HG03135 (cell line): Measurements from ENCODE around the gene UBE2H.
"Not testable (repeated sequence)": the region's sequence is repeated elsewhere in the genome, so short reads cannot be mapped to it uniquely, and the experiment has no call there.

ENCODE experiments used
- ATAC-seq: cut with Tn5 transposase; IDR thresholded peaks from one replicate; pipeline ENCODE4 v1.9.1; 2021; ENCODE audit warnings: mild to moderate bottlenecking, moderate library complexity; ENCODE audit not compliant: unreplicated experiment

The UBE2H gene

GRCh38 chr7:129875745-129876411, 76.9 kb downstream of the UBE2H start:
- no peak for ATAC-seq

- no peak for ATAC-seq
Measured at GRCh38 chr7:129875160-129875559, 77.6 kb downstream of the UBE2H start.

- no peak for ATAC-seq
Measured at GRCh38 chr7:129874722-129875121, 78.0 kb downstream of the UBE2H start.

- ATAC-seq: no peak
Measured at GRCh38 chr7:129872054-129872453, 80.7 kb downstream of the UBE2H start.

GRCh38 chr7:129870668-129871067, 82.1 kb downstream of the UBE2H start:
- ATAC-seq: no peak

GRCh38 chr7:129866251-129866650, 86.5 kb downstream of the UBE2H start:
- ATAC-seq: no peak

- ATAC-seq: no peak
Measured at GRCh38 chr7:129865925-129866201, 86.9 kb downstream of the UBE2H start.

GRCh38 chr7:129865093-129865924, 87.5 kb downstream of the UBE2H start:
- no peak for ATAC-seq

GRCh38 chr7:129864676-129865075, 88.1 kb downstream of the UBE2H start:
- not testable (repeated sequence) for ATAC-seq

GRCh38 chr7:129864042-129864441, 88.7 kb downstream of the UBE2H start:
- ATAC-seq: no peak

- no peak for ATAC-seq
Measured at GRCh38 chr7:129862682-129863081, 90.1 kb downstream of the UBE2H start.

- not testable (repeated sequence) for ATAC-seq
Measured at GRCh38 chr7:129860784-129861183, 92.0 kb downstream of the UBE2H start.

- ATAC-seq: no peak
Measured at GRCh38 chr7:129859183-129859582, 93.6 kb downstream of the UBE2H start.

- no peak for ATAC-seq
Measured at GRCh38 chr7:129858490-129858889, 94.3 kb downstream of the UBE2H start.

- no peak for ATAC-seq
Measured at GRCh38 chr7:129857313-129857712, 95.4 kb downstream of the UBE2H start.

GRCh38 chr7:129855935-129856717, 96.6 kb downstream of the UBE2H start:
- no peak for ATAC-seq

GRCh38 chr7:129855234-129855673, 97.5 kb downstream of the UBE2H start:
- ATAC-seq: no peak

- no peak for ATAC-seq
Measured at GRCh38 chr7:129854401-129854800, 98.4 kb downstream of the UBE2H start.

GRCh38 chr7:129853661-129854268, 99.0 kb downstream of the UBE2H start:
- ATAC-seq: no peak

GRCh38 chr7:129851809-129852208, 101.0 kb downstream of the UBE2H start:
- no peak for ATAC-seq

GRCh38 chr7:129851174-129851573, 101.6 kb downstream of the UBE2H start:
- no peak for ATAC-seq
